ENCODE data around the gene EVA1A.

The EVA1A gene

DNA sequence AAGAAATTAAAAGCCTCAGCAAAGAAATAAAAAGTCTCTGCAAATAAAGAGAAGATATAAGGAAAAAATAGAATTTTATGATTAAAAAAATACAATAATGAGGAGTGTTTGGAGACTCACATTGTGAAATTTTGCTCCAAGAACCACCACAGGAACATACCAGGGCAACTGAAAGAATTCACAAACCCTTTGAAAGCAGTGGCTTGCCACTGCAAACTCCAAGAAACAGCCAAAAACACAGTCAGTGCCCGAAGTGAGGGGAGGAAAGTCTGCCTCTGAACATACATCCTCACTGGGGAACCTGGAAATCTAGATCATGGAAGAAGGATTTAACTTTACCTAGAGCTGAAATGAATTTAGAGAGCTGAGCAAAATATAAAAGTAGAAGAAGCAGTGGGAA, 33.1 kb downstream of the EVA1A start:
- TF ChIP-seq ISL1 (CRISPR knock-in tag; IDR thresholded peaks at IDR 0.05) (no peak), ARNTL (CRISPR knock-in tag; IDR thresholded peaks at IDR 0.05; ENCODE audit: borderline replicate concordance, low read depth) (no peak), BACH2 (CRISPR knock-in tag; IDR thresholded peaks at IDR 0.05; ENCODE audit: borderline replicate concordance) (no peak), TOX (CRISPR knock-in tag; IDR thresholded peaks at IDR 0.05; ENCODE audit: borderline replicate concordance) (no peak), TCF4 (CRISPR knock-in tag; IDR thresholded peaks at IDR 0.05; ENCODE audit: borderline replicate concordance) (no peak), PATZ1 (CRISPR knock-in tag; IDR thresholded peaks at IDR 0.05; ENCODE audit: borderline replicate concordance) (no peak)
- TF ChIP-seq, protein P1, sequence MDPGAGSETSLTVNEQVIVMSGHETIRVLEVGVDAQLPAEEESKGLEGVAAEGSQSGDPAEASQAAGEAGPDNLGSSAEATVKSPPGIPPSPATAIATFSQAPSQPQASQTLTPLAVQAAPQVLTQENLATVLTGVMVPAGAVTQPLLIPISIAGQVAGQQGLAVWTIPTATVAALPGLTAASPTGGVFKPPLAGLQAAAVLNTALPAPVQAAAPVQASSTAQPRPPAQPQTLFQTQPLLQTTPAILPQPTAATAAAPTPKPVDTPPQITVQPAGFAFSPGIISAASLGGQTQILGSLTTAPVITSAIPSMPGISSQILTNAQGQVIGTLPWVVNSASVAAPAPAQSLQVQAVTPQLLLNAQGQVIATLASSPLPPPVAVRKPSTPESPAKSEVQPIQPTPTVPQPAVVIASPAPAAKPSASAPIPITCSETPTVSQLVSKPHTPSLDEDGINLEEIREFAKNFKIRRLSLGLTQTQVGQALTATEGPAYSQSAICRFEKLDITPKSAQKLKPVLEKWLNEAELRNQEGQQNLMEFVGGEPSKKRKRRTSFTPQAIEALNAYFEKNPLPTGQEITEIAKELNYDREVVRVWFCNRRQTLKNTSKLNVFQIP (CRISPR knock-in tag; IDR thresholded peaks at IDR 0.05; ENCODE audit: borderline replicate concordance, low read depth), result no peak
- no peak for ATAC-seq

- TF ChIP-seq, protein P2, sequence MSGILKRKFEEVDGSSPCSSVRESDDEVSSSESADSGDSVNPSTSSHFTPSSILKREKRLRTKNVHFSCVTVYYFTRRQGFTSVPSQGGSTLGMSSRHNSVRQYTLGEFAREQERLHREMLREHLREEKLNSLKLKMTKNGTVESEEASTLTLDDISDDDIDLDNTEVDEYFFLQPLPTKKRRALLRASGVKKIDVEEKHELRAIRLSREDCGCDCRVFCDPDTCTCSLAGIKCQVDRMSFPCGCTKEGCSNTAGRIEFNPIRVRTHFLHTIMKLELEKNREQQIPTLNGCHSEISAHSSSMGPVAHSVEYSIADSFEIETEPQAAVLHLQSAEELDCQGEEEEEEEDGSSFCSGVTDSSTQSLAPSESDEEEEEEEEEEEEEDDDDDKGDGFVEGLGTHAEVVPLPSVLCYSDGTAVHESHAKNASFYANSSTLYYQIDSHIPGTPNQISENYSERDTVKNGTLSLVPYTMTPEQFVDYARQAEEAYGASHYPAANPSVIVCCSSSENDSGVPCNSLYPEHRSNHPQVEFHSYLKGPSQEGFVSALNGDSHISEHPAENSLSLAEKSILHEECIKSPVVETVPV (CRISPR knock-in tag; IDR thresholded peaks at IDR 0.05), result no peak
- no peak for TF ChIP-seq PATZ1 (CRISPR knock-in tag; IDR thresholded peaks at IDR 0.05; ENCODE audit: borderline replicate concordance)
- no peak for TF ChIP-seq ESRRG (CRISPR knock-in tag; IDR thresholded peaks at IDR 0.05)
- TF ChIP-seq, protein P3, sequence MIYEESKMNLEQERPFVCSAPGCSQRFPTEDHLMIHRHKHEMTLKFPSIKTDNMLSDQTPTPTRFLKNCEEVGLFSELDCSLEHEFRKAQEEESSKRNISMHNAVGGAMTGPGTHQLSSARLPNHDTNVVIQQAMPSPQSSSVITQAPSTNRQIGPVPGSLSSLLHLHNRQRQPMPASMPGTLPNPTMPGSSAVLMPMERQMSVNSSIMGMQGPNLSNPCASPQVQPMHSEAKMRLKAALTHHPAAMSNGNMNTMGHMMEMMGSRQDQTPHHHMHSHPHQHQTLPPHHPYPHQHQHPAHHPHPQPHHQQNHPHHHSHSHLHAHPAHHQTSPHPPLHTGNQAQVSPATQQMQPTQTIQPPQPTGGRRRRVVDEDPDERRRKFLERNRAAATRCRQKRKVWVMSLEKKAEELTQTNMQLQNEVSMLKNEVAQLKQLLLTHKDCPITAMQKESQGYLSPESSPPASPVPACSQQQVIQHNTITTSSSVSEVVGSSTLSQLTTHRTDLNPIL (CRISPR knock-in tag; IDR thresholded peaks at IDR 0.05; ENCODE audit: low read depth), result no peak
- TF ChIP-seq OSR1 (CRISPR knock-in tag; IDR thresholded peaks at IDR 0.05), result no peak
- TF ChIP-seq TCF4 (CRISPR knock-in tag; IDR thresholded peaks at IDR 0.05; ENCODE audit: borderline replicate concordance), result no peak
- no peak for TF ChIP-seq TOX (CRISPR knock-in tag; IDR thresholded peaks at IDR 0.05; ENCODE audit: borderline replicate concordance)
- no peak for TF ChIP-seq CSDC2 (CRISPR knock-in tag; IDR thresholded peaks at IDR 0.05)
- no peak for TF ChIP-seq TSHZ2 (CRISPR knock-in tag; IDR thresholded peaks at IDR 0.05)
- TF ChIP-seq GLIS3 (CRISPR knock-in tag; IDR thresholded peaks at IDR 0.05), result no peak
- no peak for TF ChIP-seq ZC3H10 (CRISPR knock-in tag; IDR thresholded peaks at IDR 0.05)
- TF ChIP-seq RARB (CRISPR knock-in tag; IDR thresholded peaks at IDR 0.05), result no peak
- no peak for TF ChIP-seq BACH2 (CRISPR knock-in tag; IDR thresholded peaks at IDR 0.05; ENCODE audit: borderline replicate concordance)
- no peak for TF ChIP-seq ZNF70 (CRISPR knock-in tag; IDR thresholded peaks at IDR 0.05)
- TF ChIP-seq, protein P1 (CRISPR knock-in tag; IDR thresholded peaks at IDR 0.05; ENCODE audit: borderline replicate concordance, low read depth), result no peak
- no peak for TF ChIP-seq SNAI2 (CRISPR knock-in tag; IDR thresholded peaks at IDR 0.05)
- ATAC-seq, result no peak
These were observed 33.9 kb downstream of the EVA1A start for GRCh38 chr2:75526842-75527241.

Data from SK-N-SH treated with all-trans-retinoic acid at 6 μM for 48 hours (cell line).